Measurements from ENCODE around the gene CYP2W1. TPM values are rescaled to one million over a fixed set of nuclear protein-coding genes. Genes with fewer than 3 reads are reported as not detected.

Gene CYP2W1
- total RNA-seq, result not detected in 2 replicates

GRCh38 chr7:983004-983615 lies at the start of gene CYP2W1:
Gene CYP2W1, plus strand, starts transcription at chr7:983181. Its CDS starts 31 bp downstream, at chr7:983212.

GRCh38 chr7:954330-955238 lies 28.4 kb upstream of the CYP2W1 start, which contains the start of gene ADAP1:
Gene ADAP1, minus strand, starts transcription at chr7:954680. Its CDS starts 203 bp downstream, at chr7:954477.

DNA sequence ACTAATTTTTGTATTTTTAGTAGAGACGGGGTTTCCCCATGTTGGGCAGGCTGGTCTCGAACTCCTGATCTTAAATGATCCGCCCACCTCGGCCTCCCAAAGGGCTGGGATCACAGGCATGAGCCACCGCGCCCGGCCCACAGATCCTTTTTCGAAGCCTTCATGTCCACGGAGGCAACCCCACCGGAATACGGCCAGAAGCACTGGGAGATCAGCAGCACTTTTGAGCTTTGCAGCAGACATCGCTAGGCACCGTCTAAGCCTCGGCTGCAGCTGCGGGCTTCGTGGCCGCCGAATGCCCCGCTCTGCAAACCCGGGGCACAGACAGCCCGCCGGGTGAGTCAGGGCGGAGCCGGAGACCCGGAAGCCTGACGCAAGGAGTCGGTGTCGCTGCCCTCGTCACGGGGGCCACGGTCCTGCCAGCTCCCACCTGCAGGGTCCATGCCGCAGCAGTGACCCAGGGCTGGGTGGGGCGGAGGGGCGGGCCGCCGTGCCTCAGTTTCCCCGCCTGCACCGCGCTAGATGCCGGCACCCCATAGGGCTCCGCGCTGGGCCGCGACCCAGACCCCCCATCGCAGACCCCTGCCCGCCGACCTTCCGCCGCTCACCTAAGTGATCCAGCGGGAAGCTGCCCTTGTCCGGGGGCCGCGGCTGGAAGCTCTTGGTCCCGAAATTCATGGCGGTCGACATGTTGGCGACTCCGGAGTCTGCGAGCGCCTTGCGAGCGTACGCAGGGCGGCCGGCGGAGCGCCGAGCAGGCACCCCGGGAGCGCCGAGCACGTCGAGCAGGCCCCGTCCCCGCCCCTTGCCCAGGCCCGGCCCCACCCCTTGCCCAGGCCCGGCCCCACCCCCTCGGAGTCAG lies 7.9 kb upstream of the CYP2W1 start, which contains the start of gene COX19:
Gene COX19 (minus strand): TSS at position 730 of the 862 bp plus-strand sequence. CDS start 40 bp downstream, at position 690.

Other genes starting within 250 kb of the CYP2W1 start
- gene SUN1, start 150.7 kb upstream of the CYP2W1 start, total RNA-seq, result 102 and 397 TPM in 2 replicates
- 28.7 and 41.2 TPM in 2 replicates for gene GET4, start 106.6 kb upstream of the CYP2W1 start, total RNA-seq
- 1.1 and 4.3 TPM in 2 replicates for gene ADAP1, start 28.5 kb upstream of the CYP2W1 start, total RNA-seq
- 4.2 and 10.1 TPM in 2 replicates for gene COX19, start 7.6 kb upstream of the CYP2W1 start, total RNA-seq
- gene GPR146, start 61.4 kb downstream of the CYP2W1 start, total RNA-seq, result 32.9 and 48.2 TPM in 2 replicates
- gene GPER1, start 104.9 kb downstream of the CYP2W1 start, total RNA-seq, result 0.32 and 1.1 TPM in 2 replicates
- 9.9 and 18.6 TPM in 2 replicates for gene ZFAND2A, start 177.0 kb downstream of the CYP2W1 start, total RNA-seq
- gene UNCX, start 249.7 kb downstream of the CYP2W1 start, total RNA-seq, result not detected in 2 replicates

Data from bladder microvascular endothelial cell (primary cell).